HL-60 (cell line): ENCODE data around the gene OR56A5.

ENCODE experiments used
- GABPA ChIP-seq: IDR thresholded peaks from 2 replicates; pipeline ENCODE4 v1.6.1; 2012; ENCODE audit warnings: low read depth
- POLR2AphosphoS5 ChIP-seq: IDR thresholded peaks from 2 replicates; pipeline ENCODE4 v1.6.1; 2012; ENCODE audit warnings: low read depth
- TF ChIP-seq, protein P1 (sequence below): IDR thresholded peaks from one replicate; pipeline ENCODE4 v1.5.1; 2011; ENCODE audit warnings: low read length, control low read depth, inconsistent platforms; ENCODE audit not compliant: insufficient read depth
- TF ChIP-seq, protein P2 (sequence below): IDR thresholded peaks from 2 replicates; pipeline ENCODE4 v1.6.1; 2012; ENCODE audit warnings: low read depth; ENCODE audit not compliant: insufficient replicate concordance

- TF ChIP-seq, protein P1, sequence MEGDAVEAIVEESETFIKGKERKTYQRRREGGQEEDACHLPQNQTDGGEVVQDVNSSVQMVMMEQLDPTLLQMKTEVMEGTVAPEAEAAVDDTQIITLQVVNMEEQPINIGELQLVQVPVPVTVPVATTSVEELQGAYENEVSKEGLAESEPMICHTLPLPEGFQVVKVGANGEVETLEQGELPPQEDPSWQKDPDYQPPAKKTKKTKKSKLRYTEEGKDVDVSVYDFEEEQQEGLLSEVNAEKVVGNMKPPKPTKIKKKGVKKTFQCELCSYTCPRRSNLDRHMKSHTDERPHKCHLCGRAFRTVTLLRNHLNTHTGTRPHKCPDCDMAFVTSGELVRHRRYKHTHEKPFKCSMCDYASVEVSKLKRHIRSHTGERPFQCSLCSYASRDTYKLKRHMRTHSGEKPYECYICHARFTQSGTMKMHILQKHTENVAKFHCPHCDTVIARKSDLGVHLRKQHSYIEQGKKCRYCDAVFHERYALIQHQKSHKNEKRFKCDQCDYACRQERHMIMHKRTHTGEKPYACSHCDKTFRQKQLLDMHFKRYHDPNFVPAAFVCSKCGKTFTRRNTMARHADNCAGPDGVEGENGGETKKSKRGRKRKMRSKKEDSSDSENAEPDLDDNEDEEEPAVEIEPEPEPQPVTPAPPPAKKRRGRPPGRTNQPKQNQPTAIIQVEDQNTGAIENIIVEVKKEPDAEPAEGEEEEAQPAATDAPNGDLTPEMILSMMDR, result no peak
- TF ChIP-seq, protein P2, sequence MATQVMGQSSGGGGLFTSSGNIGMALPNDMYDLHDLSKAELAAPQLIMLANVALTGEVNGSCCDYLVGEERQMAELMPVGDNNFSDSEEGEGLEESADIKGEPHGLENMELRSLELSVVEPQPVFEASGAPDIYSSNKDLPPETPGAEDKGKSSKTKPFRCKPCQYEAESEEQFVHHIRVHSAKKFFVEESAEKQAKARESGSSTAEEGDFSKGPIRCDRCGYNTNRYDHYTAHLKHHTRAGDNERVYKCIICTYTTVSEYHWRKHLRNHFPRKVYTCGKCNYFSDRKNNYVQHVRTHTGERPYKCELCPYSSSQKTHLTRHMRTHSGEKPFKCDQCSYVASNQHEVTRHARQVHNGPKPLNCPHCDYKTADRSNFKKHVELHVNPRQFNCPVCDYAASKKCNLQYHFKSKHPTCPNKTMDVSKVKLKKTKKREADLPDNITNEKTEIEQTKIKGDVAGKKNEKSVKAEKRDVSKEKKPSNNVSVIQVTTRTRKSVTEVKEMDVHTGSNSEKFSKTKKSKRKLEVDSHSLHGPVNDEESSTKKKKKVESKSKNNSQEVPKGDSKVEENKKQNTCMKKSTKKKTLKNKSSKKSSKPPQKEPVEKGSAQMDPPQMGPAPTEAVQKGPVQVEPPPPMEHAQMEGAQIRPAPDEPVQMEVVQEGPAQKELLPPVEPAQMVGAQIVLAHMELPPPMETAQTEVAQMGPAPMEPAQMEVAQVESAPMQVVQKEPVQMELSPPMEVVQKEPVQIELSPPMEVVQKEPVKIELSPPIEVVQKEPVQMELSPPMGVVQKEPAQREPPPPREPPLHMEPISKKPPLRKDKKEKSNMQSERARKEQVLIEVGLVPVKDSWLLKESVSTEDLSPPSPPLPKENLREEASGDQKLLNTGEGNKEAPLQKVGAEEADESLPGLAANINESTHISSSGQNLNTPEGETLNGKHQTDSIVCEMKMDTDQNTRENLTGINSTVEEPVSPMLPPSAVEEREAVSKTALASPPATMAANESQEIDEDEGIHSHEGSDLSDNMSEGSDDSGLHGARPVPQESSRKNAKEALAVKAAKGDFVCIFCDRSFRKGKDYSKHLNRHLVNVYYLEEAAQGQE, result no peak
- TF ChIP-seq GABPA (no peak), POLR2AphosphoS5 (no peak)
Measured at GRCh38 chr11:5989203-5989602, 20.9 kb upstream of the OR56A5 start.
